Dermis blood vessel endothelial cell (primary cell): ENCODE results near the gene RNU6-8. TPM values are rescaled to one million over a fixed set of nuclear protein-coding genes. Genes with fewer than 3 reads are reported as not detected.

ENCODE experiments used
- total RNA-seq: library from RNA; depleted of rRNA; stranded (reverse); fragments of >200 nt; gene quantifications from 2 replicates; pipeline ENCODE4 v1.2.3, GENCODE V29; 2014

The RNU6-8 gene
- total RNA-seq, 1 donor from 2014 or later, result not detected

Other genes with a start within 250 kb of the RNU6-8 start
- gene ARHGAP5, start 126.0 kb downstream of the RNU6-8 start, total RNA-seq, result 59.9 and 92.9 TPM in 2 replicates
- not detected in 2 replicates for gene RNU6-7, start 1.2 kb downstream of the RNU6-8 start, total RNA-seq
- gene AKAP6, start 126.0 kb upstream of the RNU6-8 start, total RNA-seq, result 0.51 and 0.79 TPM in 2 replicates